Body of pancreas (tissue), 4 donors: ENCODE results near the gene NELFCD.

Experiments
- POLR2A ChIP-seq, 3 donors: fragments of 450-650 bp; IDR thresholded peaks; one replicate each; pipeline ENCODE4 v1.6.1; 2016; ENCODE audit warnings: antibody characterized with exemption in 3 of 3, mild to moderate bottlenecking in 2 of 3
- TF ChIP-seq, protein P1 (sequence below), 7 experiments: fragments of 450-650 bp in 4 of 7; fragments of 200-600 bp in 3 of 7; sonication (generic) in 3 of 7; IDR thresholded peaks; one replicate each; pipeline ENCODE4 v1.5.1; 2016 to 2019; ENCODE audit warnings: antibody characterized with exemption in 7 of 7

DNA sequence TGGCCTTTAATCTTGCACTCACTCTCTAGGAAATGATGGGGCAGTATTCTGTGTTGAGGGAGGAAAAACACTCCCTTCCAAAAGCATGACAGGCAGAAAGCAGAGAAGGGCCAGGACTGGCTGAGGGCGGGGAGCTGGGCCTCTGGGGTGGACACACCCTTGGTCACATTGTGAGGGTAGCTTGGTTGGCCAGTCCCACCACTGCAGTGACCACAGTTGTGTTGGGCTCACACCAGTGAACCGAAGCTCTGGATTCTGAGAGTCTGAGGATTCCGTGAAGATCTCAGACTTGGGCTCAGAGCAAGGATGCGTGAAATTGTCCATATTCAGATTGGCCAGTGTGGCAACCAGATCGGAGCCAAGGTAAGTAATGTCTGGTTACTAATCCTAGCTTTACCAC is 38.2 kb downstream of the NELFCD start, which contains the start of gene TUBB1:
- TF ChIP-seq, protein P1, sequence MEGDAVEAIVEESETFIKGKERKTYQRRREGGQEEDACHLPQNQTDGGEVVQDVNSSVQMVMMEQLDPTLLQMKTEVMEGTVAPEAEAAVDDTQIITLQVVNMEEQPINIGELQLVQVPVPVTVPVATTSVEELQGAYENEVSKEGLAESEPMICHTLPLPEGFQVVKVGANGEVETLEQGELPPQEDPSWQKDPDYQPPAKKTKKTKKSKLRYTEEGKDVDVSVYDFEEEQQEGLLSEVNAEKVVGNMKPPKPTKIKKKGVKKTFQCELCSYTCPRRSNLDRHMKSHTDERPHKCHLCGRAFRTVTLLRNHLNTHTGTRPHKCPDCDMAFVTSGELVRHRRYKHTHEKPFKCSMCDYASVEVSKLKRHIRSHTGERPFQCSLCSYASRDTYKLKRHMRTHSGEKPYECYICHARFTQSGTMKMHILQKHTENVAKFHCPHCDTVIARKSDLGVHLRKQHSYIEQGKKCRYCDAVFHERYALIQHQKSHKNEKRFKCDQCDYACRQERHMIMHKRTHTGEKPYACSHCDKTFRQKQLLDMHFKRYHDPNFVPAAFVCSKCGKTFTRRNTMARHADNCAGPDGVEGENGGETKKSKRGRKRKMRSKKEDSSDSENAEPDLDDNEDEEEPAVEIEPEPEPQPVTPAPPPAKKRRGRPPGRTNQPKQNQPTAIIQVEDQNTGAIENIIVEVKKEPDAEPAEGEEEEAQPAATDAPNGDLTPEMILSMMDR (IDR thresholded peaks at IDR 0.05): no peak
- no peak for TF ChIP-seq POLR2A (IDR thresholded peaks at IDR 0.05)
